OCI-LY7 (cell line): ENCODE results near the gene PSAP. TPM values are rescaled to one million over a fixed set of nuclear protein-coding genes. Genes with fewer than 3 reads are reported as not detected.
A peak's percentile ranks its signal among the peaks of the same experiment; 100 is the strongest.

Experiments used
- BruUV-seq: library from RNA; stranded (reverse); fragments of 400-500 nt; replicated peaks from 2 replicates; lab custom pipeline; 2021; lab: Mats Ljungman, UMichigan
- CTCF ChIA-PET: fragments of 300-600 bp; sonication (Branson Sonifier 250); formaldehyde crosslinking; loops from one replicate; lab custom pipeline; 2022; ENCODE audit warnings: antibody characterized with exemption; ENCODE audit not compliant: unreplicated experiment; lab: Charles Lee
- POLR2A ChIA-PET: fragments of 300-600 bp; sonication (Branson Sonifier 250); formaldehyde crosslinking; loops from one replicate; lab custom pipeline; 2022; ENCODE audit warnings: antibody characterized with exemption; lab: Charles Lee
- DNase-seq: peaks from one replicate; pipeline ENCODE4 v3.0.0-alpha.2; 2015; ENCODE audit warnings: low spot score
- H2AFZ ChIP-seq: fragments of 200-600 bp; sonication (generic), shearing (Covaris generic); 2 replicates; pipeline ENCODE4 v1.6.1; 2014; ENCODE audit warnings: mild to moderate bottlenecking, antibody characterized with exemption, low read length, moderate library complexity
- H3K27ac ChIP-seq: fragments of 200-600 bp; sonication (generic); 2 replicates; pipeline ENCODE4 v1.5.1; 2014; ENCODE audit warnings: mixed run types, low read depth, mild to moderate bottlenecking, moderate library complexity, low read length, inconsistent platforms; ENCODE audit not compliant: poor library complexity, severe bottlenecking
- H3K36me3 ChIP-seq: fragments of 200-600 bp; sonication (generic); 2 replicates; pipeline ENCODE4 v1.6.1; 2014; ENCODE audit warnings: mild to moderate bottlenecking, antibody characterized with exemption, low read length, moderate library complexity, mixed read lengths; ENCODE audit not compliant: insufficient read depth
- H3K4me1 ChIP-seq: fragments of 200-600 bp; sonication (generic); 2 replicates; pipeline ENCODE4 v1.5.1; 2014; ENCODE audit warnings: mild to moderate bottlenecking, low read length; ENCODE audit not compliant: insufficient read depth, poor library complexity, severe bottlenecking
- H3K4me2 ChIP-seq: fragments of 200-600 bp; sonication (generic); 2 replicates; pipeline ENCODE4 v1.6.1; 2014; ENCODE audit warnings: mild to moderate bottlenecking, low read length
- H3K4me3 ChIP-seq: fragments of 200-600 bp; sonication (generic); 2 replicates; pipeline ENCODE4 v1.5.1; 2014; ENCODE audit warnings: mild to moderate bottlenecking, low read depth, low read length; ENCODE audit not compliant: poor library complexity, severe bottlenecking
- H3K79me2 ChIP-seq: fragments of 200-600 bp; sonication (generic); 2 replicates; pipeline ENCODE4 v1.6.1; 2016; ENCODE audit warnings: low read depth, mild to moderate bottlenecking, low read length, moderate library complexity, mixed read lengths; ENCODE audit not compliant: insufficient read depth
- H3K9me2 ChIP-seq: fragments of 200-600 bp; sonication (generic); 2 replicates; pipeline ENCODE4 v1.6.1; 2016; ENCODE audit warnings: mild to moderate bottlenecking, low read length, mixed read lengths; ENCODE audit not compliant: insufficient read depth
- H3K9me3 ChIP-seq: fragments of 200-600 bp; sonication (generic); 2 replicates; pipeline ENCODE4 v1.6.1; 2014; ENCODE audit warnings: mild to moderate bottlenecking, mixed run types, low read length, mixed read lengths
- H4K20me1 ChIP-seq: fragments of 200-600 bp; sonication (generic); 2 replicates; pipeline ENCODE4 v1.6.1; 2014; ENCODE audit warnings: mild to moderate bottlenecking, antibody characterized with exemption, low read length, moderate library complexity, mixed read lengths; ENCODE audit not compliant: insufficient read depth
- CTCF ChIP-seq: fragments of 200-600 bp; sonication (generic); conservative IDR thresholded peaks from 2 replicates; pipeline ENCODE4 v1.5.1; 2014; ENCODE audit warnings: mild to moderate bottlenecking, antibody characterized with exemption, low read length, moderate library complexity, mixed read lengths
- EZH2phosphoT487 ChIP-seq: fragments of 200-600 bp; sonication (generic); IDR thresholded peaks from 2 replicates; pipeline ENCODE4 v1.6.1; 2018; ENCODE audit warnings: low read depth, borderline replicate concordance, mild to moderate bottlenecking, mixed run types, antibody characterized with exemption, low read length, moderate library complexity, mixed read lengths
- intact Hi-C: fragments of 100-400 bp; cut with micrococcal nuclease; formaldehyde crosslinking; loops from one replicate; pipeline ENCODE4 v1.10.0; 2022; ENCODE audit not compliant: unreplicated experiment
- total RNA-seq, 2 experiments: library from RNA; depleted of rRNA in 1 of 2; stranded (reverse); fragments of >200 nt in 1 of 2; shearing (Covaris generic) in 1 of 2; gene quantifications; 2 replicates each; pipeline ENCODE4 v1.2.3, GENCODE V29; 2014 to 2022

The PSAP gene
- total RNA-seq, 2 experiments from 2014 or later: 163 to 200 TPM

DNA sequence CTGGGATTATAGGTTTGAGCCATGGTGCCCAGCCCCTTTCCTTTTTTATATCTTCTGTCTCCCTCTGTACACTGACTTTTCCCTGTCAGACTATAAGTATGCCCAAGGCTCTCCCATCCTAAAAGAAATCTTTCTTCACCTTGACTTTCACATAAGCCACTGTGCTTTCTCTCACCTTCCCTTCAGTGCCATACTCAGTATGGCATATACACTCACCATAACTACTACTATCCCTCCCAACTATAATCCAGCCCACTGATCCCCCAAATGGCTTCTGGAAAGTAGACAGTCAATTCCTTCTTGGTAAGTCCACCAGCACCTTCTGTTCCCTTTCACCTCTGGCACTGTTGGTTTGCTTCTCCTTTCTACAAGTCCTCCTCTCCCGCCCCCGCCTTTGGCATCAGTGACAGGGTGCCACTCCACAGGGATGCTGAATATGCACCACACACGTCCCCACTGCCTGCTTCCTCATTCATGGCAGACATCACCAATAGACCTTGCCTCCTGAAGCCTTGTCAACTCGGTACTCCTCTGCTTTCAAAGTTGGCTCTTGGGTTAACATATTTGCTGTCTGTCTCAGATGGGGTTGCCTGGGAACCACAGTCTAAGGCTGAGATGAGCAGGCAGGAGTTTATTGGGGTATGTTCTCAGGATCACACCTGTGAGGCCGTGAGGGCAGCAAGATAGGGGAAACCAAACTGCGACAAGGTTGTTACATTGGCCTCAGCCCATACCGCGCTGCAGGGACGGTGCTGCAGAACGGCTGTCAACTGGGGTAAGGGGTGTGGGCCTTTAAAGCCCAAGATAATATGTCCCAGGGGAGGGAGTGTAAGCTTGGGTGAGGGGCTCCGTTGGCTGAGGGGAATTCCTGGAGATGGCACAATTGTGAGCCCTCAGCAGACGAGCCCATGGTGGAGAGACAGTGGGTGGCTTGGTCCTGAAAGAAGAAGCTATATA, 7.2 kb upstream of the PSAP start:
- Histone ChIP-seq H3K4me2 (peak overlapping the region; percentile 21), H3K79me2 (no peaks in the 10 kb centered on the region), H4K20me1 (no peaks in the 10 kb centered on the region), H3K4me1 (peaks cover 49% of the 10 kb centered on the region), H3K9me2 (no peaks in the 10 kb centered on the region), H3K36me3 (no peaks in the 10 kb centered on the region), H3K9me3 (no peaks in the 10 kb centered on the region), H2AFZ (peak overlapping the region; percentile 65), H3K4me3 (no peak overlapping the region), H3K27ac (peak overlapping the region; percentile 17)
- ChIA-PET CTCF (no interaction called here), POLR2A (interaction anchor here (0.8 to 4.0 kb wide), 5 partner anchors 7 to 21 kb away, joined by 3 to 42 read pairs (median 10); partner anchors contain the start of gene PSAP)
- intact Hi-C loops: loop anchor here (2.0 to 10.0 kb wide), 2 partner anchors 31 to 457 kb away; no protein-coding TSS in a partner anchor
- peak; percentile 36 for DNase-seq
- TF ChIP-seq EZH2phosphoT487 (no peak), CTCF (no peak)
- no TSS peak for BruUV-seq

DNA sequence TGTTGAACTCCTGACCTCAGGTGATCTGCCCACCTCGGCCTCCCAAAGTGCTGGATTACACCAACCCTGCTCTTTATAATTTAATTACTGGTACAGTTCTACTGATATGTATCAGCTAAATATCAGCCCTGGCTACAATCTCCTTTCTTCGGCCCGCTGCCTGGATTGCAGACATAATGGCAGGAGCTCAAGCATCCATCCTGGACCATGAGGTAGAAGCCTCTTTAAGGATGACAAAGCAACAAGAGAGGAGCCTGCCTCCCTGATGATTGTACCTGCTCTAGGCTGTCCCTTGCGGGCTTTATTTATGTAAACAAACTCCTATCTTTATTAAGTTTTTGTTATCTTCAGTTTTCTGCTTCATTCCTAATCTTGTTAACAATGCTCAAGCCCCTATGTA, 5.6 kb upstream of the PSAP start:
- H3K79me2 ChIP-seq: no peaks in the 10 kb centered on the region
- ChIA-PET CTCF (no interaction called here), POLR2A (no interaction called here)
- H3K9me3 ChIP-seq: no peaks in the 10 kb centered on the region
- no peak overlapping the region for H3K4me3 ChIP-seq
- H3K27ac ChIP-seq: no peak overlapping the region
- BruUV-seq: no TSS peak
- no peak overlapping the region for H2AFZ ChIP-seq
- TF ChIP-seq CTCF: no peak
- TF ChIP-seq EZH2phosphoT487: no peak
- no peak overlapping the region for H3K4me2 ChIP-seq
- intact Hi-C loops: loop anchor here (10.0 kb wide), 1 partner anchor 458 kb away; no protein-coding TSS in a partner anchor
- no peaks in the 10 kb centered on the region for H3K36me3 ChIP-seq
- peaks cover 62% of the 10 kb centered on the region for H3K4me1 ChIP-seq
- DNase-seq: no peak
- H3K9me2 ChIP-seq: no peaks in the 10 kb centered on the region
- H4K20me1 ChIP-seq: no peaks in the 10 kb centered on the region
